Kidney tubule cell (primary cell): Measurements from ENCODE around the gene ZFP36L1.

Experiments used
- DNase-seq: peaks from one replicate; pipeline ENCODE4 v3.0.0-alpha.2; 2018; ENCODE audit warnings: low spot score

ZFP36L1 gene

DNA sequence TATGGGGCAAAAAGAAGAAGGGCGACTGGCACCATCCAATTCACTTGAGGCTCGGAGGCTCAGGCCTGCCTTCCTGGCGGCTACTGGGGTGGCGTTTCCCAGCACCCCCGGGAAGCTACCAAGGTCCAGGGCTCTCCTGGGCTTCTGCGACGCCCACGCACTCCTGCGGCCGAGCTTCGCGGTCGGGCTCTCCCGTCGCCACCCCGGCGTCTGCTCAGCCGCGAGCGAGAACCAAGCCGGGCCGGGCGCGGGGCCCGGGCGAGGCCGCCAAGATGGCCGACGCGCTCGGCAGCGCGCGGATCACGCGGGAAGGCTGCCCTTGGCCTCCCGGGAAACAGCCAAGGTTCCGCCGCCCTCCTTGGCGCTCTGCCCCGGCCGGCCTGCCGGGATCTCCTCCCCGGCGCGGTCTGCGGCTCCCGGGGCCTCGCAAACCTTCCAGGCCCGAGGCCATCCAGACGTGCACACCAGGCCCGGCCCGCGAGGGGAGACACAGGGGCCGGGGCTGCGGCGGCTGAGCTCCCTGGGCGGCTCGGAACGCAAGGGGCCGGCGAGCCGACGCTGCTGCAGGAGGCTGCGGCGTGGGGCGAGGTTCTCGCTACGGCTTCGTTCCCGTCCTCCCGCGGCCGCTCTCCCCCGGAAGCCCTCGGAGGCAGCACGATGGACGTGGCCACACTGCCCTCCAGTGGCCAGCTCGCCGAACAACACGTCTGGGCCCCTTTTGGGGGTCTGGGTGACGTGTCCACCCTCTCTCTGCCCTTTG lies 23.5 kb upstream of the ZFP36L1 start:
- DNase-seq = peak; percentile 91

DNA sequence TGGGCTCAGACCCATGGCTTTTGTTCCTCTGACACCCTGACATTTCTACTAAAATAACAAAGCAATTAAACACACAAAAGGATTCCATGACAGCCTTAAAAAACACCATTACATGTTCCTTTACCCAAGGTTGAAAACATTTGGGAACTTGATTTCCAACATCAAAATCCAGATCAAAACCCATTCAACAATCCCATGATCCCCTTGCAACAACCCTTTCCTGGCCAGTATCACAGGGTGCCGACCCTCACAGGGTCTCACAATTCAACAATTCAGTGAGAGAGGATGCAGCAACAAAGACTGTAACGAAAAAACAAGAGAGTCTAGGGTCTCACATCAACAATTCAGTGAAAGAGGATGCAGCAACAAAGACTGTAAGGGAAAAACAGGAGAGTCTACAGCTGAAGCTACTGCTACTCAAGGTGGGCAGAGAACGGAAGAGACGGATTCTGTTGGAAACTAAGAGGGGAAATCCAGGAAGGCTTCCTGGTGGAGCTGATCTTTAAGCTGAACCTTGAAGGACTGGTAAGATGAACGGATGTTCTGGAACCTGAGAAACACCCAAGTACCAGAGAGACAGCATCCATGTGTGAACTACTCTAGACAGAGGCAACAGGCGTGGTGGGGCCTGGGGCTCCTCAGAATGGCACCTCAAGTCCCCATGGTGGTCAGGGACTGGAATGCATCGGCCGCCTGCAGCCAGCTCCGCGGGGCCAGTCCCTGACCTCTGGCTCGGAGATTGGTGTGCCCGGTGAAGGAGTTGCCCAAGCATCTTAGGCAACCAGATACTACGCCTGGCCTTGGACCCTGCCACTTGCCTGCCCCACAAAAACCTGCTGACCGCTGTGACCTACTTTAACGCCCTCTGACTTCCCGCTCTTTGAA lies 22.7 kb upstream of the ZFP36L1 start:
- peak; percentile 35 for DNase-seq

DNA sequence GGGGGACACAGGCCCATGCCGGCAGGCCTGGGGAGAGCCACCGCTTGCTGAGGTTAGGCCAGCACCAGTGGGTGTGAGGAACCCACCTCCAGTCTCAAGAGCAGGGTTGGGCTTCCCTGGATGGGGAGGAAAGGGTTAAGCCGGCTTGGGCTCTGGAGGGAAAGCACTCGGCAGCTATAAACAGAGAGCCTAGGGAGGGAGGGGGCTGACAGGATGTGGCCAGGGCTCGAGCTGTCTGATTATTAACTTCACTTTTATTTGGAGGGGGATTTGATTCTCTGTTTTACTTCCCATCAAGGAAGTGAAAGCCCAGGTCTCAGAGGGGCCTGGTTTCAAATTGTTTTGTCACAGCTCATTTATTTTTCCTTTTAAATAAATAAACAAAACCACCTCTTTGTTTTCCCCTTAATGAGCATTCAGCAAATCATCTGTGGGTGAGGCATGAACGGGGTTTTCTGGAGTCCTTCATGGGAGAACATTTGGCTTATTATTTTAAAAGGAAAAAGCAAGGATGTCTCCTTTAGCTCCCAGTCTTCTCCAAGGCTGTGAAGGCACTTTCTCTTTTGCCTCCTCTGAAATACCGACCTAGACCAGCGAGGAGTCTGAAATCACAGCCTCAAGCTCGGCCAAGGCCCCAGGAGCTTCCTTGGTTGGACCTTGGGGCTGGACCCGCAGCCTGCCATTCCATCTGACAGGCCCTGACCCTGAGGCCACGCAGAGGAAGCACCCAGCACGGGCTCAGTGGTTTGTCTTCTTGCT lies 21.9 kb upstream of the ZFP36L1 start:
- peak; percentile 94 for DNase-seq

DNA sequence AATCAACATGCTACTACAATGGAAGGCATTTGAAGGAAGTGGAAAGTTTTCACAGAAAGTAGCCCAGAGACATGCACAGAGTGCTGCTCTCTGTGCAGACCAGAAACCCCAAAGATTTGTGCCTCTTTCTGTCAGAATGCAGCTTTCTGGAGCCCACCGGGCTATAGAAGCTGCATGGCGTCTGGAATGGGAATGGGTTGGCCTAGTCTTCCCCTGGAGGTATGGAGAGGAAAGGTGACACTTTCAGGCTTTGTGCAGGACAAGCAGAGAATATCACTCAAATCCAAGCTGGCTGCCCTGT lies 21.3 kb upstream of the ZFP36L1 start:
- no peak for DNase-seq

DNA sequence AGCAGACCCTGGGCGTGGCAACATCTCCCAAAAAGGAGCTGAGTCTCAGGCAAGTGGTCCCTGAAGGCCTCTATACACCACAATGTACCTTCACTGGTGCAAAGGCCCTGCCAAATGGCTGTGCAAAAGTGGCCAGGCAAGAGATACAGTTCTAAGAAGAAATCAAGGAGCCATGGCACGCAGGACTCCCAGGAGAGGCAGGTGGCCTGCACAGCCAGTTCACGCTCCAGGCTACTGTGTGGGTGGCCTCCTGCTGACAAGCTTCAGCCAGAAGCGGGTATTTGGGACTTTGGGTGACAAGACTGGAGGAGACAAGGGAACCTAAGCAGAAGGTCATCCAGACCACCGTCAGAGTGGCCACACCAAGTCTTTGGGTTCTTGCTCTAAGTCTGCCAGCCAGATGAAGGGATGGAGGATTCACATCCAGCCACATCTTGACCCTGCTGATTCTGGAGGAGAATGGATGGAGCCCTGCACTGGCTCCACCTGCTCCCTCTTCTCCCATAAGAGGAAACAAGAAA lies 20.5 kb upstream of the ZFP36L1 start:
- no peak for DNase-seq

DNA sequence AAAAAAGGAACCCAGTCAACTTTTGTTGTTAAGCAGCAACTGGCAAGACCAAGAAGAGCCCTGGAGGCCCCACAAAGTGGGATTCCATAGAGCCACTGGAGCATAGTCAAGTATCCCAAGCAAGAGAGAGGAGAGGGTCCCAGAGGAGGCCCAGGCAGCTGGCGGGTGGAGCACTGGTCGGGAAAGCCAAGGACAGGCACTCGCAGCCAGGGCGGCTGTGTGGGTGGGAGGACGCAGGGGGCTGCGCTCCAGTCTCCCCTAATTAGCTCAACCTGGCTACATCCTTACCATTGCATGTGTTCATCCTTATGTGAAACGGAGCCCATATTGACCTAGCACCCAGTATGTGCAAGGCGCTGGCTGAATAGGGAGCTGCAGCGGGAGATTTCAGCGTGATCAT lies 18.3 kb upstream of the ZFP36L1 start:
- no peak for DNase-seq

DNA sequence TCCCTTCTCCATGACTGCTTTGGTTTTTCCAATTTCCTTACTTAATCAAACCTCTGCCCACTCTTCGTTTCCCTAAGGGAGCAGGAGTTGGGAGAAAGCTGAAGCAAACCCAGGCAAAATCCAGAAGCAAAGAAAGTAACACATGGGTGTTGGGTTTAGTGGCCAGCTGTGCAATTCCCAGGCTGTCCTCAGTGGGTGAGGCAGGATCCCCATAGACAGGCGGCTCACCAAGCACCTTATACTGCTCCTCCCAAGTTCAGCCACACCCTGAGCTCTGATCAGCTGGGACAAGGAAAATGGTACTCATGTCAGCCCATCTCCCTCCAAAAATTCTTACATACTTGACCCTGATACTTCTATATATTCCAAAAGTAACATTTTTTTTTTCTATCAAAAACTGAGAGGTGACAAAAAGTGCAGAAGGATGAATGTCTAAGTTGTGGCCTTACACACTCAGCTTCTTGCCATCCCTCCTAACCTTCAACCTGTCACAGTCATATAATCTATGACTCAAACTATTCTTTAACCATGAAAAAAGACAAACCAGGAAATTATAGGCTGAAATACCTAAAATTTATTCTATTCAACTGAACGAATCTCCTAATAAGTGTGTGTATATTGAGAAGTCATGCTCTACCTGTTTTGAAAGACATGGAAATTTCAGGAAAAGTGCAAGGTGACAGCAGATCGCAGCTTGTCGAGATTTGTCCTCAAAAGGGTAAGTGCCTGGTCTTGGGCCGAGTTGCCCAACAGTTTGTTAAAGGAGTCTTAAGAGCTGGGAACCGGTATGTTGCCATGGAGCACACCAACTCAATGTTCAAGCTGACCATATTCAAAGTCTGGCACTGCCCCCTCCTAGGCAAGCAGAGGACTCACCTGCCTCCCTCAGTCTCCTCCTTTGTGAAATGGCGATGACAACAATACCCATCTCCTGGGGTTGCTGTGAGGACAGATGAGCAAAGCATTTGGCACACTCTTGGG lies 17.6 kb upstream of the ZFP36L1 start:
- DNase-seq = no peak

DNA sequence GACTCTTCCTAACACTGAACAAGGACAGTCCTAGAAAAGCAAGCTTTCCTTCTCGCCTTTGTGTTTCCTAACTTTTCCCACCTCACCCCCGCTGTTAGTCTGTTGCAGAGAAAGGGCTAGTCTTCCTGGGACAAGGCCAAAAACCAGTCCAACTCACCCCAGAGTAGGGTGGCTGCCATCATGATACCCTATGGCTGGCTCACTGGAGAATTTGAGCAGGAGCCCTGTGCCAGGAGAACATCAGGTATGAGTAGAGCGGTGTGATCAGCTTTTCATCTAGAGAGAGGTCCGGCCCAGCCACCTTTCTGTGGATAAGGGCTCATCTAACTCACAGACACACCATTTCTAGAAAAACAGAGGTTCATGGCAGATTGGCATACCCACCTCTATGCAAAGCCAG lies 16.7 kb upstream of the ZFP36L1 start:
- DNase-seq = no peak

DNA sequence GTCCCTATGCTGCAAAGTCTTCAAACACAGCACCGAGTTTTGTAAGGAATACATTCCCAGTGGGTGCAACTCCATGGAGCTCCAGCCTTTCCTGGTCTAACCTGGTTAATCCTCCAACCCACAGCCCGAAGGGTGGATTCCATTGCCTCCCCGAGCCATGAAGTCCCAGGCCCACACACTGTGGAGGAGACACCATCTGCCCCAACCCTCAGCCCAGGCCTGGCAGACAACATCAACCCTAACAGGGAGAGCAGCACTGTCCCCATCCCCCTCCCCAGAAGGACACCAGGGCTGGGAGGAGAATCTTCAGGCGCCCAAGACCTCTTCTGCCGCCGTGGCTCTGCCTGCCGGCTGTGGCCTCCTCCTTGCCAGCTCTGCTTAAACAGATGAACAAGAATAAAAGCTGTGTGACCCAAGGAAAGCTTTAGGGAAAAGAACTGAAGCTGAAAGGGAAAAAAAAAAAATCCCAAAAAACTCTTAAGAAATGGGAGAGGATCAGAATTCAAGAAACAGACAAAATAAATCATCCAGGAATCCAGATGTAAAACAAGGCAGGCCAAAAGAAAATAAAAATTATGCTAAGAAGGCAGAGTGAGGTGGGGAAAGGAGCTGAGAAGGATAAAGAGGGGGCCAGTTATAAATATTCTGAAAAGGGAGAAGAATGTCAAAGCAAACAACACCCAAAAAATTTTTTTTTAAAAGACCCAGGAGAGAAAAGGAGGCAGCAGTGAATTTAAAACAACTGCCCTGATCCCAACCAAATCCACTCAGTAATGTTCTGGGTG lies 16.0 kb upstream of the ZFP36L1 start:
- no peak for DNase-seq

DNA sequence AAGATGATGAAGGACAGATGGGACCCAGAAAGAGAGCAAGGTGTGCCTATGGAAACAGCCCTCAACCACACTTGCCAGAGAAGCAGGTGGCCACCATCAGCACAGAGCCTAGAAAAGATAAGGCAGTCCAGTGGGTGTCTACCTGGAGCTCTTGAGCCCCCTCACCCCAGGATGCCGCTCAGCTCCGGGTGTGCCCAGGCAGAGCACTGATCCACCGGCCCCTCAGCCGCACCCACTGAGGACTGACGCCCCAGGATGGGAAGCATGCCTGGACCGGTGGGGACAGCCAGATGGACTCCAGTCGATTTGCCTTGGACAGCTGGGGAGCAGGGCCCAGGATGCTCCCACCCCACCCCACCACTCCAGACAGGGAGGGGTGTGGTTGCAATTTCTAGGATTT lies 15.1 kb upstream of the ZFP36L1 start:
- no peak for DNase-seq

DNA sequence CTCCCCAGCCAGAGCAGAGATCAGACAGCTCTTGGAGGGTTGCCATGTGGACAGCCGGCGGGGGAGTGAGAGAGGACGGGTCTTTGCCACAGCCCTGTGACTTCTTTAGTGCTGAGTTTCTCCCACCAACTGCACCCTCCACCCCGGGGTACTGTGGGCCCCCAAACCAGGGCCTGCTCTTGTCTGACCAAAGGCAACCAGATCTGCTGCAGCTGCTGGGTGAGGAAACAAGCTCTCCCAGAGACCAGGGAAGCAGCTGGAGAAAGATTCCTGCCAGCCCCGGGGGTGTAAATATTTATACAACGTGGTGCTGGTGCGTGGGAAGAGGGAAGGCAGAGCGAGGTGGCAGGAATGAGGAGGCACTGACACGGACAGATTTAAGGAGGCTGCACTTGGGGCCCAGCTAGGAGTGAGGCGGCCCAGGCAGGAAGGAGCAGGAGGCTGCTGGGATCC lies 14.3 kb upstream of the ZFP36L1 start:
- DNase-seq = peak; percentile 68

DNA sequence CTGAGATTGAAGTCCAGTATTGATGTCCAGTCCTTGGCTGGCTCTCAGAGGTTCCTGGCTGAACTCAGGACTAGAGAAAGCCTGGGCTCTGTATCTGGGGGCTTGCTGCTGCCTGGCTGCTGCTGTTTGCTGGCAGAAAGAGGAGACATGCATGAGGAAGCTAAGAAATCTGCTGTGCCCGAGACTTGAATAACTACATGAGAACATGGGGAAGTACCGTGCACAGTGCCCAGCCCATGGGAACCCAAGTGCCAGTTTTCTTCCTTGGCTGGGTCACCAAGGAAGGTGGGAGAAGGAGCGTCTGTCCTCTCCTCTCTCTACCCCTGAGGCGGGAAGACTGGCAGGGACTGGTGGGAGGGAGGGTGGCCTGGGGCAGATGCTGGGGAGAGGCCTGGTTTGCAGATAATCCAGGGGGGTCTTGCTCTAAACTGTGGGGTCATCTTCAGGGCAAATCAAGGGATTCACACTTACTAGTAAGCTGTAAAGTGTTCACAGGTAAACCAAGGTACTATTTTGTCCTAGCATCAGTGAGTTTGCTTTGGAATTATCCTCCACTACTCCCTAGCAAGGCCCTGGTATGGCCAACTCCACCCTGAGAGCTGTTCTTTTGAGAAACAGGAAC lies 13.8 kb upstream of the ZFP36L1 start:
- DNase-seq = peak; percentile 60

DNA sequence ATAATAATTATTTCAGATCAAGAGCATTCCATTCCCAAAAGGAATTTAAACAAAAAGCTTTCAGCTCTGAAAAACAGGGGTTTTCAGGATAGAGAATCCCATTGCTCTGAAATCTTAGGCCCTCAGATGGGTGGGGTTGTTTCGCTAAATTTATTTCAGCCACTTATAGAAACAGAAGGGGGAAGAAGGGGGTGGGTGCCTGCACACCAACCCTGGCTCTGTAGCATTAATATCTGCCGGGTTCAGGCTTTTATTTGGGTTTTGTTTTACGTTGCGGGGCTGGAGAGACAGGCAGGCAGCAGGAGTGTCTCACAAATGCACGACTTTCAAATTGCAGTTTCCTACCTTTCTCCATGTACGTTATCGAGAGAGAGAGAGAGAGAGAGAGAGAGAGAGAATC lies 12.5 kb upstream of the ZFP36L1 start:
- DNase-seq = no peak

DNA sequence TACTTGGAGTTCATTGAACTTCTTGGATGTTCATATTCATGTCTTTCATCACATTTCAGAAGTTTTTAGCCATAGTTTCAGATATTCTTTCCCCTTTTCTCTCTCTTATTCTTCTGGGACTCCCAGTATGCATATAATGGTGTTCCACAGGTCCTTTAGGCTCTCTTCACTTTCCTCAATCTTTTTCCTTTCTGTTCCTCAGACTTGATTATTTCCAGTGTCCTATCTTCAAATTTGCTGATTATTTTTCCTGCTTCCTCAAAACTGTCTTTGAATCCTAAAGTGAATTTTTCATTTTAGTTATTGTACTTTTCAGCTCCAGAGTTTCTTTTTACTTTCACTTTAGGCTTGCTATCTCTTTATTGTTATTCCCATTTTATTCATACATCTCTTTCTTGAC lies 8.8 kb upstream of the ZFP36L1 start:
- DNase-seq = no peak

DNA sequence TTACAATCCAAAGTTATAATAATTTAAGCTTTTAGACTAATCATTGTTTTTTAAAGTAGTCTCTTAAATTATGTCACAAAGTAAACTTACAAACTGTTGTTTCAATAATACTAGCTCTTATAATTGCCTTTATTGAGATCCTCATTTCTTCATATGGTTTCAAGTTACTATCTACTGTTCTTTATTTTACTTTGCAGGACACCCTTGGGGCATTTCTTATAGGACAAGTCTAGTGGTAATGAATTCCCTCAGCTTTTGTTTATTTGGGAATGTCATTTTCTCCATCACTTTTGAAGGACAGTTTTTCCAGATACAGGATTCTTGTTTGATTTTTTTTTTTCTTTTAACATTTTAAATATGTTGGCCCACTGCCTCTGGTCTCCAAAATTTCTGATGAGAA lies 8.1 kb upstream of the ZFP36L1 start:
- no peak for DNase-seq

DNA sequence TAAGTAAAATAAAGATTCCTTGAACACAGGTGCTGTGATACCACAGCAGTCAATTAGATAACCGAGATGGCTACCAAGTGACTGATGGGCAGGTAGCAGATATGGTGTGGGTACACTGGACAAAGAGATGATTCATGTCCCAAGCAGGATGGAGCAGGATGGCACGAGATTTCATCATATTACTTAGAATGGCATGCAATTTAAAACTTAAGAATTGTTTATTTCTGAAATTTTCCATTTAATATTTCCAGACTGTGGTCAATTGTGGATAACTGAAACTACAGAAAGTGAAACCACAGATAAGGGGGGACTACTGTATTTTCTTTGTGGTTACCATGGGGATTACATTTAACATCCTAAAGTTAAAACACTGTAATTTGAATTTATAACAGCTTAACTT lies 7.5 kb upstream of the ZFP36L1 start:
- peak; percentile 66 for DNase-seq

DNA sequence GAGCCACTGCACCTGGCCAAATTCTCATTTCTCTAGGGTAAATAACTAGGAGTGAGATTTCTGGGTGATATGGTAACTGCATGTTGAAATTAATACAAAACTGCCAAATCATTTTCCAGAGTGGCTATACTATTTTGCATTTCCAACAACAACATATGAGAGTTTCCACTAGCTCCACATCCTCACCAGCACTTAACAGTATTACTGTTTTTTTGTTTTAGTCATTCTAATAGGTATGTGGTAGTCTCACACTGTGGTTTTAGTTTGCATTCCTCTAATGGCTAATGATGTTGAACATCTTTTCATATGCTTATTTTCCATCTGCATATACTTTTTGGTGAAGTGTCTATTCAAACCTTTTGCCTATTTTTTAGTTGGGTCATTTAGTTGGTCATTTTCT lies 5.8 kb upstream of the ZFP36L1 start:
- no peak for DNase-seq

DNA sequence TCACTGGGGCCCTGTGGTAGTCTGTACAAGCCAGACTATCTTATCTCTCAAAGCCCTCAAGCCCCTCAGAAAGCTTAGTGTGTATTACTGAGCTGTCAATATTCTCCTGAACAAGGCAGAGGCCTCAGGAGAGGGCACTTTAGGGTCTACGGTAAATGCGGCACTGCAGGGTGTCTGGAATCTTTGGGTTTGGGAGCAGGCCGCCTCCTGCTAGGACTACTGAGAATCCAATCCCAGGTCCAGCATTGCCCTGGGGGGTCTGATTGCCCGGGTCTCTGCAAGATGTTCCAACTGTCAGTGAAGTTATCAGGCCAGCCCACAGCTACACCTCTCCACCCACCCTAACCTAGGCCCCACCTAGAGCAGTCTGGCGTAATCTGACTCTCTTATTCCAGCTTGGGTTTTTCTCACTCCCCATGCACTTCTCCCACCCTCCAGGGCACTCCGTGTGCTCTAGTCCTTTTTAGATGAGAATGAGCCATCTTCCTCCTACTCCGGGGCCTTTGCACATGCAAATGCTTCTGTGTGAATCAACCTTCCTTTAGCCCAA lies 4.3 kb upstream of the ZFP36L1 start:
- DNase-seq = no peak

DNA sequence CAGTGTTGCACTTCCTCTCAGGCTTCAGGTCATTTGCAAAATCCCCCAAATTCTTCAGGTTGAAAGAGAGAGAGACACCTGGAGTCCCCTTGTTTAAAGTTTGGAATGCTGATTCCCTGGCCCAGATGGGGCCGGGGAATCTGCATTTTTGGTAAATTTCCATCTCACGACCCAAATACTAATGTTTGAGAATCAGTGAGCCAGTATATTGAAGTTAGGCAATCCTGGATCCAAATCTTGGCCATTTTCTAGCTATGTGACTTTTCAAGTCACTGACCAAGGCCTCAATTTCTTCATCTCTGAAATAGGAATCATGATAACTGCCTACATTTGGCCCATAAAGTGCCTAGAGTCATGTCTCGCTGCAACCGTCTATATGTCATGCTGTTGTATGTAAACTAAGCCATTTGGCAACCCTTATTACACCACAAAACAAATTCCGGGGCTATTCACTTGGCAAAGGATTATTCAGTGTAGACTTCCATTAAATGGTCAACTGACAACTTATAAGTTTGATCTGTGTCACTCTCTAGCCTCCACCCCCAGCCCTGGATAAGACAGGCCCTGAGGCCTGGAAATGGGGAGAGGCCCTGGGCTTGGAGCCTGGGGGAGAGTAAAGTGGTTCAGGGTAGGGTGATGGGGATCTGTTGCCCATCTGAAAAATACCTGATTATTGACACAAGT lies 3.7 kb upstream of the ZFP36L1 start:
- DNase-seq = no peak
